ENCODE results near the gene HEBP1.

The HEBP1 gene

DNA sequence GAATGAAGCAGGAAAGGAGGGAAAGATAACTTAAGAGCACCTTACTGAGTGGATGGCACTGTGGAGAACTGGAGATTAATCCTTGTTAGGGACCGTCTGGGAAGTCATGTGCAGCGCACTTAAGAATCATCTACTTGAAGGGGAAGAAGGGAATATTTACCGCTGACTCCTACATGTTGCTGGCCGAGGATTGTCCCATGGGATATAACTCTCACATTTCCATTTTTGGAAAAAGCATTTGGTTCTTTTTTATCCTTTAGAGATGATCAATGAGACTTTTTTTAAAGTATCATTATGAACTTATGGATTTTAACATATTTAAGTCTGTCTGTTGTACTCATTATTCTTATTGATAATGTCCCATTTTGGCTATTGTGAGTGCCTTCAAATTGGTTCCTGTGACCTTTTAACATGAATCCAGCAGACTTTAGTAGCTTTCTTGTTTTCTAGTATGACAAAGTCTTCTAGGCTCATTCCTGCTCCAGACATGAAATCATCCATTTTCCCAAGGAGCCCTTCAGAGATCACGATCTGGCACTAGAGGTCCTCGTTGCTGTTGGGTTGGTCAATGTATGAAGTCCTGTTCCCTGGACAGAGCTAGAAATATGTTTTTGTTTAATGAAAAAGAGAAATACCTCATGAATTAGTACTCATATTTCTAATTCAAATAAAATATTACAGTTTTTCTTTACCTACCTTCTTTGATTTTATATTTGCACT is 23.9 kb upstream of the HEBP1 start:
- H3K4me3 ChIP-seq (ENCODE audit: low read depth, low read length), result no peak overlapping the region
- TF ChIP-seq, protein P1, sequence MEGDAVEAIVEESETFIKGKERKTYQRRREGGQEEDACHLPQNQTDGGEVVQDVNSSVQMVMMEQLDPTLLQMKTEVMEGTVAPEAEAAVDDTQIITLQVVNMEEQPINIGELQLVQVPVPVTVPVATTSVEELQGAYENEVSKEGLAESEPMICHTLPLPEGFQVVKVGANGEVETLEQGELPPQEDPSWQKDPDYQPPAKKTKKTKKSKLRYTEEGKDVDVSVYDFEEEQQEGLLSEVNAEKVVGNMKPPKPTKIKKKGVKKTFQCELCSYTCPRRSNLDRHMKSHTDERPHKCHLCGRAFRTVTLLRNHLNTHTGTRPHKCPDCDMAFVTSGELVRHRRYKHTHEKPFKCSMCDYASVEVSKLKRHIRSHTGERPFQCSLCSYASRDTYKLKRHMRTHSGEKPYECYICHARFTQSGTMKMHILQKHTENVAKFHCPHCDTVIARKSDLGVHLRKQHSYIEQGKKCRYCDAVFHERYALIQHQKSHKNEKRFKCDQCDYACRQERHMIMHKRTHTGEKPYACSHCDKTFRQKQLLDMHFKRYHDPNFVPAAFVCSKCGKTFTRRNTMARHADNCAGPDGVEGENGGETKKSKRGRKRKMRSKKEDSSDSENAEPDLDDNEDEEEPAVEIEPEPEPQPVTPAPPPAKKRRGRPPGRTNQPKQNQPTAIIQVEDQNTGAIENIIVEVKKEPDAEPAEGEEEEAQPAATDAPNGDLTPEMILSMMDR (IDR thresholded peaks at IDR 0.05; ENCODE audit: borderline replicate concordance, insufficient read depth, low read depth, low read length), result 0 out of 2 replicates have a peak, but pooled peaks have one; percentile 11

DNA sequence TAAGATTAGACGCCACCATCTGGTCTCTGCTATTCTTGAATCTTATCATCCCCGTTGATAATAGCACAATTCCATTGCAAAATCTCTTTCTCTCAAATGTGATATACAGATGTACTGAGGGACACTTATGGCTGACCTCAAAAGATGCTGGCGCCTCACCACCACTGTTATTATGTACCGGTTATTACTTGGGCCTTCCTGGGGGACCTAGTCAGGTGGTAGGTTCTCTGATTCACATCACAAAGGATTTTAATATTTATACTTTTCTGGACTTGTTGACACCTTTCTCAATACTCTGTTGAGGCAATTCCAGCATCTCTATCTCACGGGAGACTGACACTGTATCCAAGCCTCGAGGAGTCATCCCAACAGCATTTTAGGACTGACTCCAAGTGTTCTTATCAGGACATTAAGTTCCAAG is 22.8 kb upstream of the HEBP1 start:
- H3K4me3 ChIP-seq (ENCODE audit: low read depth, low read length), result no peak overlapping the region
- TF ChIP-seq, protein P1 (IDR thresholded peaks at IDR 0.05; ENCODE audit: borderline replicate concordance, insufficient read depth, low read depth, low read length), result no peak

DNA sequence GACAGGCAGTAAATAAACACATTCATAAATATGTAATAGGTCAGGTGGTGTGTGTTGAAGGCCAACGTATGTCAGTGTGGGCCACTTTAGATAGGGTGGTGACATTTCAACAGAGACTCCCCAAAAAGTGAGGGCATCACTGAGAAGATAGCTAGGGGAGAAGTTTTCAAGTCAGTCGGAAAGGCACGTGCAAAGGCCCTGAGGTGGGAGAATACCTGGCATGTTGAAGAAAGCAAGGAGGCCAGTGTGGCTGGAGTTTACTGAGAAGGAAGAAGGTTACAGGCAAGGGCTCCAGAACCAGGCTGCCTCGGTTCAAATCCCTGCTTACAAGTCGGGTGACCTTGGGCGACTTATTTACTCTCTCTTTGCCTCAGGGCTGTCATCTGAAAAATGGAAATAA is 11.0 kb upstream of the HEBP1 start:
- TF ChIP-seq, protein P1 (IDR thresholded peaks at IDR 0.05; ENCODE audit: borderline replicate concordance, insufficient read depth, low read depth, low read length), result no peak
- H3K4me3 ChIP-seq (ENCODE audit: low read depth, low read length), result no peak overlapping the region

DNA sequence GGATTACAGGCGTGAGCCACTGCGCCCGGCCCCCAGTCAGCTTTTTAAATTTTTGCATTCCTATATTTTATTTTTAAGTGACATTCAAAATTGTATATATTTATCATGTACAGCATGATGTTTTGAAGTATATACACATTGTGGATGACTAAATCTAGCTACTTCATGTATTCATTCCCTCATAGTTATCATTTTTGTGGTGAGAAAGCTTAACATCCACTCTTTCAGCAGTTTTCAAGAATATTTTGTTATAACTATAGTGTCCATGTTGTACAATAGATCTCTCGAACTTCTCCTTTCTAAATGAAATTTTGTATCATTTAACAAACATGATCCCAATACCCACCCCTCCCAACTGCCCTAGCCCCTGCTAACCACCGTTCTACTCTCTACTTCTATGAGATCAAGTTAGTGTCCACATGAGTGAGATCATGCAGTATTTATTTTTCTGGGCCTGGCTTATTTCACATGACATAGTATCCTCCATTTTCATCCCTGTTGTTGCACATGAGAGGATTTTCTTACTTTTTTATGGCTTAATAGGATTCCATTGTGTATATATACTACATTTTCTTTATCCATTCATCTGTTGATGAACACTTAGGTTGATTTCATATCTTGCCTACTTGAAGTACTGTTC is 8.8 kb upstream of the HEBP1 start:
- no peak overlapping the region for H3K4me3 ChIP-seq (ENCODE audit: low read depth, low read length)
- TF ChIP-seq, protein P1 (IDR thresholded peaks at IDR 0.05; ENCODE audit: borderline replicate concordance, insufficient read depth, low read depth, low read length), result no peak

DNA sequence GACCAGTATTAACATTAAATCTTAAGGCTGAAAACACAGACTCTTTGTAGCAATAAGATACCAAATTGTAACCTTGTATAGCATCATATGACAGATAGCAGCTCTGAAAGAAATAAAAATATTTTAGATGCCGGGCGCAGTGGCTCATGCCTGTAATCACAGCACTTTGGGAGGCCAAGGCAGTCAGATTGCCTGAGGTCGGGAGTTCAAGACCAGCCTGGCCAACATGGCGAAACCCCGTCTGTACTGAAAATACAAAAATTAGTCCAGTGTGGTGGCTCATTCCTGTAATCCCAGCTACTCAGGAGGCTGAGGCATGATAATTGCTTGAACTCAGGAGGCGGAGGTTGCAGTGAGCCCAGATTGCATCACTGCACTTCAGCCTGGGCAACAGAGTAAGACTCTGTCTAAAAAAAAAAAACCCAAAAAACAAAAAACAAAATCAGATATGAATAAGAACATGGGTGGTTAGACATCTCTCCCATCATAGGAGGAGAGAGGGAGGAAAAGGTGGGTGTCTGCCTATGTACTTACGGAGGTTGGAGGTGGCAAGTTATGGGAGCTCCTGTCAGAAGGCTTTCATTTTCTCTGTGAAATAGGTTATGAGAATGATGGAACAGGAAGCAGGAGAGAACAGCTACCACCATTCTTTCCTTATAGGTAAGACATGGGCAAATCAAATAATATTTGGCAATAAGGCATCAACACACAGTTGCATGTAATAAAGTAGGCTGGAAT is 7.6 kb upstream of the HEBP1 start:
- TF ChIP-seq, protein P1 (IDR thresholded peaks at IDR 0.05; ENCODE audit: borderline replicate concordance, insufficient read depth, low read depth, low read length), result no peak
- no peak overlapping the region for H3K4me3 ChIP-seq (ENCODE audit: low read depth, low read length)

DNA sequence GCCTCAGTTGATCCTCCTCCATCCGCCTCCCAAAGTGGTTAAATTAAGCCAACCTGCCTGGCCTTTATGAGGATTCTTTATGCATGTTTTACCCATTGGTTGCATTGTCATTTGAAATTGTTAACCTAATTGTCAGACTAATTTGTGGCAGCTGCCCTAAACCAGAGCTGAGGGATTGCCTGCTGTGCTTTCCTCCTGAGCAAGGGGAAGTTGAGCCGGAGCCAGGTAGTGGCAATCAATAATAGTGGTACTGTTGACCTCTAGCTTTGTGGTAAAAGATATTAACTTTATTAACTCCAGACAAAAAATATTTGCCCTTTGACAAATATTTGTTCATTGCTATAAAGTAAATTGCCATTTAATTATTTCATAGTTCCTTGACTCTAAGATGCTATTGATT is 5.6 kb upstream of the HEBP1 start:
- TF ChIP-seq, protein P1 (IDR thresholded peaks at IDR 0.05; ENCODE audit: borderline replicate concordance, insufficient read depth, low read depth, low read length), result no peak
- H3K4me3 ChIP-seq (ENCODE audit: low read depth, low read length), result no peak overlapping the region
